ENCODE measurements around the gene C18orf32.

GRCh38 chr18:49456794-49457193 lies 30.2 kb downstream of the C18orf32 start:
- no peak for TF ChIP-seq EHMT2 (IDR thresholded peaks at IDR 0.05; ENCODE audit: low read depth)
- TF ChIP-seq CTCF (IDR thresholded peaks at IDR 0.05) = no peak
- no peak for TF ChIP-seq RCOR1 (IDR thresholded peaks at IDR 0.05; ENCODE audit: low read depth, low read length)

Data from A549 (cell line).